ENCODE measurements around the gene CTSH.

Gene CTSH, protein sequence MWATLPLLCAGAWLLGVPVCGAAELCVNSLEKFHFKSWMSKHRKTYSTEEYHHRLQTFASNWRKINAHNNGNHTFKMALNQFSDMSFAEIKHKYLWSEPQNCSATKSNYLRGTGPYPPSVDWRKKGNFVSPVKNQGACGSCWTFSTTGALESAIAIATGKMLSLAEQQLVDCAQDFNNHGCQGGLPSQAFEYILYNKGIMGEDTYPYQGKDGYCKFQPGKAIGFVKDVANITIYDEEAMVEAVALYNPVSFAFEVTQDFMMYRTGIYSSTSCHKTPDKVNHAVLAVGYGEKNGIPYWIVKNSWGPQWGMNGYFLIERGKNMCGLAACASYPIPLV

DNA sequence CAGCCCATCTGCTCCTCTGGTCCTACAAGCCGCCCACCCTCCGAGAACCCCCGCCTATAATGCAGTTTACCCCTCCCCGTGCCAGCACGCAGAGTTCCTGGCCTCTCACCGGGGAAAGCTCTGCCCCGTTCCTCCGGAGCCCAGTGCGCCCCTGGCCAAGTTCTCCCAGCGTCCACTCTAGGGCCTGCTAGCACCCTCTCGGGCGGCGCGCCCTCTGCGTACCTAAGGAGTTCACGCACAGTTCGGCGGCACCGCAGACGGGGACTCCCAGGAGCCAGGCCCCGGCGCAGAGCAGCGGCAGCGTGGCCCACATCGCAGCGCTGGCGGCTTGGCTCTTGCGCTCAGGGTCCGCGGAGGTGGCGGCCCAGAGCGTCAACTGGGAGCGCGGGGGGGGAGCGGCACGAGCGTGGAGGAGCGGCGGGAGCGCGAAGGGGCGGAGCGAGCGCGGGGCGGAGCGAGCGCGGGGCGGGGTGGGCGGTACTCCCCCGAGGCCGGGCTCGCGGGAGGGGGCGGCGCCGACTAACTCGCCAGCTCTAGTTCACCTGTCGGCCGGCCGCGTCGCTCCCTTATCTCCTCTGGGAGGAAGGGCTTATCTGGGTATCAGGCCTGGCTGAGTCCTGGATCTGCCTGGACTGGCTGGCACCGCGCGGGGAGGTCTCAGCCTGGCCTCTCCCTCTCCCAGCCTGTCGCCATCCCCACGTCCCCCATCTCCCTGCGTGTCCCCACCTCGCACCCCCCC lies at the start of gene CTSH:
CTSH (minus strand) TSS at position 378 of the 739 bp plus-strand sequence; CDS start at position 313, 65 bp downstream.
- DNase-seq (ENCODE audit: low spot score): peak; percentile 78

DNA sequence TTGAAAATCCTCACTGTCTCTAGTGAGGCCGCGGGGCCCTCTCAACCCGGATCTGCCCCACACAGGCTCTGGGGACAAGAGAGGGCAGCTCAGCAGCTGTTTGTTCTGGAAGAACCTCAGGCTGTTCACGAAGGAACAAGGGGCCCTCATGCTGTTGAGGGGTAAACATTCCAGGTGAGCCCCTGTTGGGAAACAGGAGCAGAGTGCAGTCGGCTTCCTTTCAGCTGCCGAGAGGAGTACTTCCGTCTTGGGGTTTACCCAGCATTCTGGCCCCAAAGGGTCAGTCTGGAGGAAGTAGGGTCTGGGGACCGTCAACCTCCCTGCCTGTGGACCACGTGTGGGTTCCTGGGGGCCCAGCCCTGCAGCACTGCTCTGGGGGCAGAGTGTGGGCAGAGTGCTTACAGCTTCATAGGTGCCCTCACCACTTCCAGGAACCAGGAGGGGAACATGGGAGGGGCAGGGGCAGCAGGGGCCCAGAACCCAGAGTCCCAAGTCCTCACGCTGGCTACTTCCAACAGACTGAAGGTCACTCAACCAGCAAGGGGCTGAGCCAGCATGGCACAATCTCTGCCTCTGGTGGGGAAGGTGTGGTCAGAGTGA lies 49.2 kb upstream of the CTSH start:
- DNase-seq (ENCODE audit: low spot score): no peak

- DNase-seq (ENCODE audit: low spot score): no peak
Measured at GRCh38 chr15:78993257-78993930, 48.5 kb upstream of the CTSH start.

GRCh38 chr15:78992416-78993256 lies 47.8 kb upstream of the CTSH start:
- DNase-seq (ENCODE audit: low spot score): no peak

DNA sequence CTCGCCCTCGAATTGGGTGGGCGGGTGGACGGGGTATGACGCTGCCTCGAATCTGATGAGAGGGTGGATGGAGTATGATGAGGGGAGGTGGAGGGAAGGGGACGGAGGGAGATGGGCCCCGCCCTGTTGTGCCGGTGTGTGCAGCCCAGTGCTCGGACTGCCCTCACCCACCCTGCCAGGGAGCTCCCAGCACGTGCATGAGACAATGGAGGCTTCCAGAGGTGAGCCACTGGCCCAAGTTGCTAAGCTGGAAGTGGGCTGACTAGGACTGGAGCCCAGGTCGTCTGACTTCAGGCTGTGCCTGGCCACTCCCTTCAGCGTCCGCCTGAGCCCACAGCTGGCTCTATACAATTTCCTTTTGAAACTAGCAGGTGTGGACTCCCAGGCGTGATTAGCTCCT lies 47.0 kb upstream of the CTSH start:
- no peak for DNase-seq (ENCODE audit: low spot score)

DNA sequence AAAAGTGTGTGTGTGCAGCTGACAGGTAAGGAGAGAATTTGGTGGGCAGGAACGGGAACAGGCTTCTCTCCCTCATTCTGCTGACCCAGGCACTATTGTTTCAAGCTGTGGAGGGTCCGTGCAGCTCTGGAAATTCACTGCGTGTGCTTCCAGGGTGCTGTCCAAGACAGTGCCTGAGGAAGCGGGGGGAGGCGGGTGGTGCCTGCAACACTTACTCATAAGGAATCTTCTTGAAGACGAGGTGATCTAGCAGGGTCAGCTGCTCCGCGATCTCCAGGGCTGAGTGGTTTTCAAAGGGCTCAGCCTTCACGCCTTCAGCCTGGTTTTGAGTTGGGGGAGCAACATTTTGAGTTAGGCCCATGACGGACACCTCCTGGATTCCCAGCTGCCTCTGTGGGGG lies 46.6 kb upstream of the CTSH start:
- no peak for DNase-seq (ENCODE audit: low spot score)

DNA sequence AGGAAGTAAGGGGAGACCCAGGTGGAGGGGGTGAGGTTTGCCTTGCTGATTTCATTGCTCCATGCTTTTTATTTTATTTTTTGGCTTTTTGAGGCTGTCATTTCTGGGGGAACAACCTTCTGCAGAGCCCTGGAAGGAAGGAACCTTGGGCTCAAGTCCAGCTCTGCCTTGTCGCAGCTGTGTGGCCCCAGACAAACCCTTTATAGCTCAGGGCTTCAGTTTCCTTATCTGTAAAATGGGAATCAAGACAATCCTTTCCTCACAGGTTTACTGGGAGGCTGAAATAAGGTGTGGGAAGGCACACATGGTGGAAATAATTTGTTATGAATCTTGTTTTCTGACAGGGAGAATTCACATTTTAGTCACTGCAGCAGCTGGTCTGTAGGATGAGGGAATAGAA lies 45.4 kb upstream of the CTSH start:
- no peak for DNase-seq (ENCODE audit: low spot score)

GRCh38 chr15:78989701-78990240 lies 44.9 kb upstream of the CTSH start:
- no peak for DNase-seq (ENCODE audit: low spot score)

DNA sequence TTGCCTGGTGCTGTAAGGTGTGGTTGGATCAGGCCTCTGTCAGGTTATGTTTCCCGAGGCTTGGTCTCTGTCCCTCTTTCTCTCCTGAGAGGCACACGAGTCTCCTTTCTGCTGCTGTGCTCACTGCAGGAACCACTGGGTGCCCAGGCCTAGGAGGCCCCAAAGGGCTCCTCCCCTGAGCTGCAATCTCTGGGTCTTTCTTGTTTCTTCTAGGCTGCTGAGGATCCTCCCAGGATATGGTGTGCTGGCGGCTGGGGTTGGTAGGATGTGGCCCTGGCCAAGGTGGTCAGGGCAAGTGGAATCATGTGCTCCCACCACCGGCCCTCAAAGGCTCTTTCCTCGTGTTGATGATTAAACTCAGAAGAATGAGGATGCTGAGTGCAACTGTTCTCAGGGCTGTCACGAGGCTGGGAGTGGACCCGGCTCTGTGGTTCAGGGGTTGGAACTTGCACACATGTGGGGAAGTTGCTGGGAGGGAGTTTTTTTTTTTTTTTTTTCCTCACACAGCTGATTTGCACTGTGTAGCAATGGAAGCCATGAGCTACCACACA lies 43.6 kb upstream of the CTSH start:
- DNase-seq (ENCODE audit: low spot score): no peak

DNA sequence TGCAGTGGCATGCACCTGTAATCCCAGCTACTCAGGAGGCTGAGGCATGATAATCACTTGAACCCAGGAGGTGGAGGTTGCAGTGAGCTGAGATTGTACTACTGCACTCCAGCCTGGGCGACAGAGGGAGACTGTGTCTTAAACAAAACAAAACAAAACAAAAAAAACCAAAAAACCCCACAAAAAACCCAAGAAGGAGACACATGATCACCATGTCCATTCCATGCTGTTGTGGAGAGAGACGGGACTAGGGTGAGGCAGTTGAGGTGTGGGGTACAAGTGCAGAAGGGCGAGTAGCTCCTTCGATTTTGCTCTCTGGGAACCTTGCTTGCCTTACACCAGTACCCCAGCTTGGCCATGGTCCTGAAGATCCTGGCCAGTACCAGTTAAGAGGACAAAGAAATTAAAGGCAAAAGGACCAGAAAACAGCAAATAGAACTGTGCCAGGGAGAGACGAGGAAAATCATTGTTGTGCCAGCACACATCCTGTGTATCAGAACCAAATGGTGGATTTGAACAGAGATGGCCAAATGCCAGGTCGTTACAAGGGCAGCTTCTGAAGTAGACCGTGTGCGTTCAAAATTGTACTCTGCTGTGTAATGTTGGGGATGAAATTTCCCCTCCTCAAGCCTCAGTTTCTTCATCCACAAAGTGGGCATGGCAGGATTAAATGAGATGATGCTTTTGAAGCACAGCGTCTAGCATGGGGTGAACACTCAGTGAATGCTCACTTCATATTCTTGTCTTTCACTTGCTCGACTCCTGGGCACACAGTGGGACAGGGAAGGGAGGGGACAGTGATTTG lies 42.9 kb upstream of the CTSH start:
- DNase-seq (ENCODE audit: low spot score): no peak

DNA sequence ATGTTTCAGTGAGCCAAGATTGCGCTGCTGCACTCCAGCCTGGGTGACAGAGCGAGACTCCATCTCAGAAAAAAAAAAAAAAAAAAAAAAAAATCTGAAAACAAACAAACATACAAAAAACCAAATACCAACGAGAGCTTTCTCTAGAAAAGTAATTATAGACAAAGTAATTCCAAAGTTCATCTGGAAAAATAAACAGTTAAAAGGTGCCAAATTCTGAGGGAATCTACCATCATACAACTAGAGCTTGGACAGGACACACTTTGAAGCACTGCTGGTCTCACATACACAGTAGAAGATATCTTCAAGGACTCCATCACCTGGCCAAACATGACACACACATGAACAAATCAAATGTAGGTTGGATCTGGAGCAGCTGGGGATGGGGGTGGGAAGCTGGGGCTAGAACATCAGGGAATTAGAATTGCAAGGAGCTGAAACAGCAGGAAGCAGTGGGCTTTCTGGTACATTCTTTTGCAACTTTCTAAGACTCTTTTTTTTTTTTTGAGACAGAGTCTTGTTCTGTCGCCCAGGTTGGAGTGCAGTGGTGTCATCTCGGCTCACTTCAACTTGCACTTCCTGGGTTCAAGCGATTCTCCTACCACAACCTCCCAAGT lies 41.1 kb upstream of the CTSH start:
- no peak for DNase-seq (ENCODE audit: low spot score)

DNA sequence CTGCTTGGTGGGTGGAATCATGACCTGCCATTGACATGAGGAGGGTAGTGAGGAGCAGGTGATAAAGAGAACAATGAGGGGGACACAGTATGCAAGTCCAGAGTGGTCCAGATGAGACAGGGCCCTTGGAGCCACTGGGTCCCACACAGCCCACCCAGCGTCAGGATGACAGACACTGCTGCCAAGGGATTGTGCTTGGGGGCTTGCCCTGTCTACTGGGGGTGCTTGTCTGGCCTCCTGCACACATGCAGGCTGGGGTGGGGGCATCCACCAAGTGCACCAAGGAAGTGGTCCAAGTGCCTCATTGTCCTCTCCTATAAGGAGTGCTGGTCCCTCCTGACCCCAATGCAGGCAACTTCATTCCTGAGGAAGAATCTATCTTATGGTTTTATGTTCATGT lies 39.2 kb upstream of the CTSH start:
- DNase-seq (ENCODE audit: low spot score): no peak

- DNase-seq (ENCODE audit: low spot score): no peak
Measured at GRCh38 chr15:78983146-78983918, 38.5 kb upstream of the CTSH start.

- DNase-seq (ENCODE audit: low spot score): no peak
Measured at GRCh38 chr15:78982736-78983135, 37.9 kb upstream of the CTSH start.

DNA sequence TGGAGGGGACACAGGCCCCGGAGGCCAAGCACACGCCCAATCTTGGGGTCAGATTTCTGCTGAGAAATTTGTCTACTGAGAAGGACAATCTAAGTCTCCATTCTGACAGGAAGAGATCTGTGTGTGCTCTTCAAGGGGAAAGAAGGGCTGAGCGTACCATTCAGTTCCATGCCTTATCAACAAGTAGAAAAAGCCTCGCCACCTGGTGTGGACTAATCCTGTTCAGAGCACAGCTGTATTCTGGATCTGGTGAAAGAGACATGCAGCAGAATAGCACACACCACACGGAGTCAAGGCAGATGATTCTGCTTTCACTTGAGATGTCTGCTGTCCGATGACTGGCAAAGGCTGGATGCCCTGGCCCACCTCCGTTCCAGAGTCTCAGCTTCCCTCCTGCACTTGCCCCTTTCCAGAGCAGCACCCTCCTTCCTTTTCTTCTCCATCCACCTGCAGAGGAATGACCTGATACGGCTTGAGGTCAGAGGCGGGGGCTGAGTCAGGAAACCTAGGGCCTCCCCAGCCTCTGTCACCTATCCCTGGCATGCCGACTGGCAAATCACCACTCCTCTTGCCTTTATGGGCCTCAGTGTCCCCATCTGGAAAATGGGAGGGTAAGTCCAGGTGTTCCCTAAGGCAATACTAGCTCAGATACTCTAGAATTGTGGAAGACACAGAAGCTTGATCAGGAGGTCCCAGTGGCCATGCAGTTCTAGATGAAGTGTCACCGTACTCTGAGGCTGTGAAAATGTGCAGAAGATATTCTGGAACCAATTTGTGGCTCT lies 36.9 kb upstream of the CTSH start:
- DNase-seq (ENCODE audit: low spot score): no peak

GRCh38 chr15:78979456-78980320 lies 34.8 kb upstream of the CTSH start:
- DNase-seq (ENCODE audit: low spot score): peak; percentile 35

DNA sequence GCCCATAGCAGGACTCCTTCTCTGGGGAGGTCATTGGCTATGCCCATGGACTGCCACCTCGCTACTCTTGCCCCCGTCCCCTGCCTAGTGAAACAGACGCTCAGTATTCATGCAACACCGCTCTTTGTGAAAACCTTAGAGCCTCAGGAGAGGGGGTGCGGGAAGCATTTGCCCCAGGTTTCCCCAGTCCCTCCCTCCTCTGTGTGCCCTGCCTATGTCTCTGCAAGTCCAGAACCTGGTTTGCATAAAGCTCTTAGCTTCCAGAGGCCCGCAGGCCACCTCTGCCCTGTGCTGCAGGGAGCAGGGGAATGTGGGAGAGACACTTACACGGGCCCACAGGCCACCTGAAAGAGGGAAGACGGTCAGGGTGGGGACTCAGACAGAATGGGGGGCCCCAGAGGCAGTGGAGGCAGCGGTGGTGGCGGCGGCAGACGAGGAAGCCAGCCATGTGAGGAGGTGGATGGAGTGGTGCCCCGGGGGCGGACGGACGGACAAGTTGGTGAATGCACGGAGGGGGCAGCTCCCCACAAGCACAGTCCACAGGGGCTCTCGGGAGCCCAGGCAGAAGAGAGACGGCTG lies 33.8 kb upstream of the CTSH start:
- DNase-seq (ENCODE audit: low spot score): no peak

Data from CD4-positive, alpha-beta T cell treated with Interleukin-15 for 4 hours (primary cell).